ENCODE results near the gene ACP7. TPM values are rescaled to one million over a fixed set of nuclear protein-coding genes. Genes with fewer than 3 reads are reported as not detected.
A peak's percentile ranks its signal among the peaks of the same experiment; 100 is the strongest.

ACP7 gene
- total RNA-seq, 1 donor from 2014 or later: not detected

- no peak for DNase-seq
- no peak for TF ChIP-seq CTCF (IDR thresholded peaks at IDR 0.05)
- Histone ChIP-seq H3K27ac (no peak overlapping the region), H3K36me3 (no peaks in the 10 kb centered on the region), H3K4me1 (no peaks in the 10 kb centered on the region), H3K9me3 (no peaks in the 10 kb centered on the region), H3K4me3 (no peak overlapping the region), H3K27me3 (ENCODE audit: low read depth) (peaks cover 14% of the 10 kb centered on the region)
- intact Hi-C loops (cut with DNase I): no loop called here
- no peak for ATAC-seq
Observed at GRCh38 chr19:39103151-39103550, 19.0 kb downstream of the ACP7 start.

GRCh38 chr19:39104186-39104596, 20.0 kb downstream of the ACP7 start:
- no peak for TF ChIP-seq CTCF (IDR thresholded peaks at IDR 0.05)
- intact Hi-C loops (cut with DNase I): no loop called here
- Histone ChIP-seq H3K27me3 (ENCODE audit: low read depth) (peaks cover 3% of the 10 kb centered on the region), H3K4me3 (no peak overlapping the region), H3K36me3 (no peaks in the 10 kb centered on the region), H3K9me3 (no peaks in the 10 kb centered on the region), H3K4me1 (no peaks in the 10 kb centered on the region), H3K27ac (no peak overlapping the region)
- no peak for ATAC-seq
- no peak for DNase-seq

GRCh38 chr19:39106194-39106593, 22.0 kb downstream of the ACP7 start:
- TF ChIP-seq CTCF (IDR thresholded peaks at IDR 0.05): no peak
- no peaks in the 10 kb centered on the region for H3K9me3 ChIP-seq
- no peak overlapping the region for H3K4me3 ChIP-seq
- DNase-seq (no peak), ATAC-seq (no peak)
- no peaks in the 10 kb centered on the region for H3K4me1 ChIP-seq
- intact Hi-C loops (cut with DNase I): no loop called here
- no peaks in the 10 kb centered on the region for H3K36me3 ChIP-seq
- no peak overlapping the region for H3K27ac ChIP-seq
- peaks cover 5% of the 10 kb centered on the region for H3K27me3 ChIP-seq (ENCODE audit: low read depth)

GRCh38 chr19:39109641-39110040, 25.5 kb downstream of the ACP7 start:
- Histone ChIP-seq H3K4me1 (no peaks in the 10 kb centered on the region), H3K9me3 (no peaks in the 10 kb centered on the region), H3K4me3 (no peak overlapping the region), H3K27ac (no peak overlapping the region), H3K27me3 (ENCODE audit: low read depth) (peaks cover 12% of the 10 kb centered on the region), H3K36me3 (no peaks in the 10 kb centered on the region)
- DNase-seq: no peak
- intact Hi-C loops (cut with DNase I): no loop called here
- ATAC-seq: no peak
- no peak for TF ChIP-seq CTCF (IDR thresholded peaks at IDR 0.05)

- ATAC-seq (peak; percentile 79 to 81), DNase-seq (peak; percentile 74)
- intact Hi-C loops (cut with DNase I): no loop called here
- Histone ChIP-seq H3K4me1 (no peaks in the 10 kb centered on the region), H3K36me3 (no peaks in the 10 kb centered on the region), H3K9me3 (no peaks in the 10 kb centered on the region), H3K27me3 (ENCODE audit: low read depth) (peaks cover 12% of the 10 kb centered on the region), H3K27ac (no peak overlapping the region), H3K4me3 (no peak overlapping the region)
- TF ChIP-seq CTCF (IDR thresholded peaks at IDR 0.05): peak; percentile 76
Observed at GRCh38 chr19:39110263-39110967, 26.2 kb downstream of the ACP7 start.
